Neural progenitor cell (in vitro differentiated cells): Measurements from ENCODE around the gene PIK3R3. TPM values are rescaled to one million over a fixed set of nuclear protein-coding genes. Genes with fewer than 3 reads are reported as not detected.

Experiments
- DNase-seq: peaks from one replicate; pipeline ENCODE4 v3.0.0-alpha.2; 2016; ENCODE audit warnings: low spot score
- H2AFZ ChIP-seq: fragments of 200-600 bp; sonication (generic); replicated peaks from 2 replicates; pipeline ENCODE4 v1.6.1; 2016; ENCODE audit warnings: antibody characterized with exemption
- H3F3A ChIP-seq: fragments of 200-600 bp; sonication (generic); 2 replicates; pipeline ENCODE4 v1.6.1; 2016; ENCODE audit warnings: antibody characterized with exemption, low read depth
- H3K27ac ChIP-seq: fragments of 200-600 bp; sonication (generic); 2 replicates; pipeline ENCODE4 v1.5.1; 2016; ENCODE audit warnings: mild to moderate bottlenecking
- H3K27me3 ChIP-seq: fragments of 200-600 bp; sonication (generic); 2 replicates; pipeline ENCODE4 v1.6.1; 2016; ENCODE audit warnings: mild to moderate bottlenecking, moderate library complexity
- H3K36me3 ChIP-seq: fragments of 200-600 bp; sonication (generic); 2 replicates; pipeline ENCODE4 v1.5.1; 2016
- H3K4me1 ChIP-seq: fragments of 200-600 bp; sonication (generic); 2 replicates; pipeline ENCODE4 v1.6.1; 2016; ENCODE audit warnings: mixed run types
- H3K4me2 ChIP-seq: fragments of 200-600 bp; sonication (generic); 2 replicates; pipeline ENCODE4 v1.6.1; 2016
- H3K4me3 ChIP-seq: fragments of 200-600 bp; sonication (generic); 2 replicates; pipeline ENCODE4 v1.5.1; 2016
- H3K79me2 ChIP-seq: fragments of 200-600 bp; sonication (generic); 2 replicates; pipeline ENCODE4 v1.6.1; 2016; ENCODE audit warnings: low read depth
- H3K9ac ChIP-seq: fragments of 200-600 bp; sonication (generic); 2 replicates; pipeline ENCODE4 v1.6.1; 2016
- H3K9me3 ChIP-seq: fragments of 200-600 bp; sonication (generic); 2 replicates; pipeline ENCODE4 v1.5.1; 2016; ENCODE audit warnings: low read depth
- H4K20me1 ChIP-seq: fragments of 200-600 bp; sonication (generic); 2 replicates; pipeline ENCODE4 v1.6.1; 2016; ENCODE audit warnings: low read depth
- H3K27ac Mint-ChIP-seq: 3 replicates; pipeline ENCODE4 v1.8.0; 2021; ENCODE audit warnings: mixed read lengths
- H3K27me3 Mint-ChIP-seq: 2 replicates; pipeline ENCODE4 v1.8.0; 2022; ENCODE audit warnings: low read depth, mild to moderate bottlenecking, inconsistent platforms, moderate library complexity, mixed read lengths; ENCODE audit not compliant: insufficient read depth
- H3K36me3 Mint-ChIP-seq: 3 replicates; pipeline ENCODE4 v1.8.0; 2021; ENCODE audit warnings: mixed read lengths
- H3K4me1 Mint-ChIP-seq: 3 replicates; pipeline ENCODE4 v1.8.0; 2021; ENCODE audit warnings: mixed read lengths
- H3K4me3 Mint-ChIP-seq: 3 replicates; pipeline ENCODE4 v1.8.0; 2021; ENCODE audit warnings: mild to moderate bottlenecking, moderate library complexity, mixed read lengths
- H3K9me3 Mint-ChIP-seq: 3 replicates; pipeline ENCODE4 v1.8.0; 2020; ENCODE audit warnings: mixed read lengths
- CTCF ChIP-seq: fragments of 200-600 bp; sonication (generic); IDR thresholded peaks from 2 replicates; pipeline ENCODE4 v1.5.1; 2017; ENCODE audit warnings: antibody characterized with exemption, mild to moderate bottlenecking
- EZH2 ChIP-seq: fragments of 200-600 bp; sonication (generic); IDR thresholded peaks from 2 replicates; pipeline ENCODE4 v1.6.1; 2017; ENCODE audit warnings: antibody characterized with exemption, mild to moderate bottlenecking, moderate library complexity
- EZH2phosphoT487 ChIP-seq: fragments of 200-600 bp; sonication (generic); IDR thresholded peaks from 2 replicates; pipeline ENCODE4 v1.6.1; 2017; ENCODE audit warnings: antibody characterized with exemption
- total RNA-seq: library from RNA; depleted of rRNA; stranded (reverse); fragments of >200 nt; gene quantifications from 2 replicates; pipeline ENCODE4 v1.2.3, GENCODE V29; 2015; ENCODE audit warnings: low replicate concordance

The PIK3R3 gene
- total RNA-seq, 1 donor from 2014 or later, result 107 TPM

- Mint-ChIP-seq H3K4me3 (no peak overlapping the region), H3K27ac (no peak overlapping the region), H3K36me3 (peaks cover 14% of the 10 kb centered on the region), H3K4me1 (no peaks in the 10 kb centered on the region), H3K27me3 (peaks cover 2% of the 10 kb centered on the region), H3K9me3 (peaks cover 2% of the 10 kb centered on the region)
- H3F3A ChIP-seq, result peaks cover 9% of the 10 kb centered on the region
- H3K27ac ChIP-seq, result peak overlapping the region; percentile 16
- no peak overlapping the region for H3K4me3 ChIP-seq
- peak; percentile 50 for DNase-seq
- H3K36me3 ChIP-seq, result no peaks in the 10 kb centered on the region
- no peaks in the 10 kb centered on the region for H3K27me3 ChIP-seq
- no peak overlapping the region for H2AFZ ChIP-seq
- H4K20me1 ChIP-seq, result no peaks in the 10 kb centered on the region
- H3K9me3 ChIP-seq, result no peaks in the 10 kb centered on the region
- TF ChIP-seq CTCF, result no peak
- no peak for TF ChIP-seq EZH2phosphoT487
- TF ChIP-seq EZH2, result no peak
- H3K4me1 ChIP-seq, result peaks cover 20% of the 10 kb centered on the region
- H3K4me2 ChIP-seq, result peak overlapping the region; percentile 35
- H3K79me2 ChIP-seq, result no peaks in the 10 kb centered on the region
- no peak overlapping the region for H3K9ac ChIP-seq
Measured at GRCh38 chr1:46019348-46019747, 113.1 kb downstream of the PIK3R3 start.

GRCh38 chr1:46017876-46018503 lies 114.4 kb downstream of the PIK3R3 start:
- H3K27ac Mint-ChIP-seq, result no peak overlapping the region
- Histone ChIP-seq H3K4me3 (no peak overlapping the region), H3K36me3 (no peaks in the 10 kb centered on the region), H3K27me3 (no peaks in the 10 kb centered on the region), H3K27ac (no peak overlapping the region), H2AFZ (no peak overlapping the region), H3F3A (peaks cover 9% of the 10 kb centered on the region), H4K20me1 (no peaks in the 10 kb centered on the region), H3K4me2 (no peak overlapping the region), H3K9ac (no peak overlapping the region), H3K4me1 (peaks cover 20% of the 10 kb centered on the region), H3K79me2 (no peaks in the 10 kb centered on the region), H3K9me3 (no peaks in the 10 kb centered on the region)
- H3K4me3 Mint-ChIP-seq, result no peak overlapping the region
- TF ChIP-seq CTCF (no peak), EZH2phosphoT487 (no peak), EZH2 (no peak)
- no peaks in the 10 kb centered on the region for H3K4me1 Mint-ChIP-seq
- H3K36me3 Mint-ChIP-seq, result peaks cover 10% of the 10 kb centered on the region
- DNase-seq, result no peak
- peaks cover 2% of the 10 kb centered on the region for H3K9me3 Mint-ChIP-seq
- peaks cover 2% of the 10 kb centered on the region for H3K27me3 Mint-ChIP-seq

GRCh38 chr1:46013581-46013980 lies 118.8 kb downstream of the PIK3R3 start:
- no peak overlapping the region for H3K4me2 ChIP-seq
- H3K27ac ChIP-seq, result no peak overlapping the region
- DNase-seq, result no peak
- H3K9me3 Mint-ChIP-seq, result peaks cover 2% of the 10 kb centered on the region
- no peaks in the 10 kb centered on the region for H3K36me3 ChIP-seq
- peaks cover 2% of the 10 kb centered on the region for H3K27me3 Mint-ChIP-seq
- peaks cover 1% of the 10 kb centered on the region for H3K4me1 ChIP-seq
- no peaks in the 10 kb centered on the region for H3F3A ChIP-seq
- no peak overlapping the region for H2AFZ ChIP-seq
- no peaks in the 10 kb centered on the region for H3K9me3 ChIP-seq
- H3K9ac ChIP-seq, result no peak overlapping the region
- H3K4me1 Mint-ChIP-seq, result no peaks in the 10 kb centered on the region
- TF ChIP-seq EZH2 (no peak), EZH2phosphoT487 (no peak), CTCF (no peak)
- H3K79me2 ChIP-seq, result no peaks in the 10 kb centered on the region
- H3K4me3 Mint-ChIP-seq, result no peak overlapping the region
- no peaks in the 10 kb centered on the region for H4K20me1 ChIP-seq
- H3K4me3 ChIP-seq, result no peak overlapping the region
- H3K27ac Mint-ChIP-seq, result no peak overlapping the region
- H3K27me3 ChIP-seq, result no peaks in the 10 kb centered on the region
- H3K36me3 Mint-ChIP-seq, result peaks cover 16% of the 10 kb centered on the region
